ENCODE measurements around the gene HOXD8. TPM values are rescaled to one million over a fixed set of nuclear protein-coding genes. Genes with fewer than 3 reads are reported as not detected.

HOXD8 gene
- total RNA-seq, 1 experiment from 2014 or later: 1.9 TPM

GRCh38 chr2:176172007-176172894 is 42.7 kb downstream of the HOXD8 start:
- Histone ChIP-seq H3K9ac (ENCODE audit: low read length) (no peak overlapping the region), H3K9me2 (replicated peaks; ENCODE audit: low read length) (no peaks in the 10 kb centered on the region), H3K9me3 (ENCODE audit: low read length) (no peaks in the 10 kb centered on the region), H2AFZ (ENCODE audit: low read length) (no peak overlapping the region), H3K4me3 (ENCODE audit: low read length) (no peak overlapping the region), H4K20me1 (ENCODE audit: low read length) (no peaks in the 10 kb centered on the region), H3K4me2 (ENCODE audit: low read length) (no peak overlapping the region), H3K36me3 (ENCODE audit: low read depth, low read length) (no peaks in the 10 kb centered on the region), H3K79me2 (ENCODE audit: low read length) (no peaks in the 10 kb centered on the region), H3K4me1 (ENCODE audit: insufficient read depth, low read length) (no peaks in the 10 kb centered on the region), H3K27ac (ENCODE audit: low read length) (no peak overlapping the region), H3K27me3 (ENCODE audit: low read length) (no peaks in the 10 kb centered on the region), H3F3A (ENCODE audit: low read length, unreplicated experiment) (no peaks in the 10 kb centered on the region)
- intact Hi-C loops (cut with micrococcal nuclease): no loop called here
- no peak for TF ChIP-seq CTCF (conservative IDR thresholded peaks at IDR 0.05; ENCODE audit: low read depth, low read length)
- no peak for TF ChIP-seq EZH2phosphoT487 (IDR thresholded peaks at IDR 0.05; ENCODE audit: borderline replicate concordance, low read length)
- no peak for TF ChIP-seq EZH2 (IDR thresholded peaks at IDR 0.05; ENCODE audit: low read length, unreplicated experiment)
- DNase-seq (no peak), ATAC-seq (no peak)
- ChIA-PET CTCF (no interaction called here), POLR2A (ENCODE audit: unreplicated experiment) (no interaction called here)
- BruUV-seq (replicated peaks): no TSS peak

GRCh38 chr2:176172895-176173566 is 43.5 kb downstream of the HOXD8 start:
- no peaks in the 10 kb centered on the region for H3K79me2 ChIP-seq (ENCODE audit: low read length)
- H3K4me1 ChIP-seq (ENCODE audit: insufficient read depth, low read length): no peaks in the 10 kb centered on the region
- H3K27ac ChIP-seq (ENCODE audit: low read length): no peak overlapping the region
- H3K9ac ChIP-seq (ENCODE audit: low read length): no peak overlapping the region
- no peaks in the 10 kb centered on the region for H3K27me3 ChIP-seq (ENCODE audit: low read length)
- H4K20me1 ChIP-seq (ENCODE audit: low read length): no peaks in the 10 kb centered on the region
- no peak for TF ChIP-seq EZH2phosphoT487 (IDR thresholded peaks at IDR 0.05; ENCODE audit: borderline replicate concordance, low read length)
- no peak for TF ChIP-seq EZH2 (IDR thresholded peaks at IDR 0.05; ENCODE audit: low read length, unreplicated experiment)
- no peak for TF ChIP-seq CTCF (conservative IDR thresholded peaks at IDR 0.05; ENCODE audit: low read depth, low read length)
- no peak overlapping the region for H3K4me3 ChIP-seq (ENCODE audit: low read length)
- H2AFZ ChIP-seq (ENCODE audit: low read length): no peak overlapping the region
- no peaks in the 10 kb centered on the region for H3F3A ChIP-seq (ENCODE audit: low read length, unreplicated experiment)
- DNase-seq: no peak
- no peaks in the 10 kb centered on the region for H3K9me3 ChIP-seq (ENCODE audit: low read length)
- no TSS peak for BruUV-seq (replicated peaks)
- ChIA-PET POLR2A (ENCODE audit: unreplicated experiment) (no interaction called here), CTCF (no interaction called here)
- no peaks in the 10 kb centered on the region for H3K9me2 ChIP-seq (replicated peaks; ENCODE audit: low read length)
- ATAC-seq: no peak
- intact Hi-C loops (cut with micrococcal nuclease): no loop called here
- H3K36me3 ChIP-seq (ENCODE audit: low read depth, low read length): no peaks in the 10 kb centered on the region
- H3K4me2 ChIP-seq (ENCODE audit: low read length): no peak overlapping the region
